Measurements from ENCODE around the gene FZD4. TPM values are rescaled to one million over a fixed set of nuclear protein-coding genes. Genes with fewer than 3 reads are reported as not detected.

FZD4 gene
- total and polyA plus RNA-seq, 2 donors (not counting 1 experiment from before 2014, with no cell fraction given), result 0.01 to 0.02 TPM

DNA sequence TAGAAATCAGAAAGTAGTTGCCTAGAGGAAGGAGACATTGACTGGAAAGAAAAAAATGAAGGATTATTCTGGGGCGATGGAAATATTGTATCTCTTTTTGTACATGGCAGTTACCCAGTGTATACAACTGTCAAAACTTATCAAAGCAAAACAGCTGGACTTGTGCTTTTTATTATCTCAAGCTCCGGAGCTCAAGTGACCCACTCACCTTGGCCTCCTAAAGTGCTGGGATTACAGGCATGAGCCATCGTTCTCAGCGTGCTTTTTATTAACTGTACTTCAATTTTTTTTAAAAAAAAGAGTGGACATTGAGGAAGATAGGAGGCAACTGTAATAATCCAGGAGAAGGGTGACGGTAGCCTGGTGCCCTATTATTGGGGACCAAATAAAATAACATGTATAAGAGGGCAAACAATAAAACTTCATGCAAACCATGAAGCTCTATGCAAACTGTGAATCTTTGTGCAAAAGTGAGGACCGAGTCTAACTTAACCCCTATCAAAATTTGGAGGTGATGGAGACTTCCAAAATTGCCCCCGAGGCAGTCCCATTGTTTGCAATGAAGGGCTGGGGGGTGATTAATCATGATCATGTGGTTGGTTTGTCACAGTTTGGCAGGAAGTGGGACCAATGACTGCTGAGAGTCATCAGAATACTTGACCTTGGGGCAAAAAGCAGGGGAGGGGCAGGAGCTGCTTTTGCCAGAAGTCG, 23.5 kb downstream of the FZD4 start:
- H3K9ac ChIP-seq (ENCODE audit: low read length), result no peak overlapping the region
- no peaks in the 10 kb centered on the region for H3K36me3 ChIP-seq (replicated peaks in 1 of 2; ENCODE audit: control extremely low read depth in 1 of 2, control insufficient read depth in 1 of 2, extremely low read depth in 1 of 2, insufficient read depth in 2 of 2, low read length in 1 of 2)
- 45% methylated on average over 3 of the region's 8 CpGs for WGBS (ENCODE audit: insufficient coverage)

DNA sequence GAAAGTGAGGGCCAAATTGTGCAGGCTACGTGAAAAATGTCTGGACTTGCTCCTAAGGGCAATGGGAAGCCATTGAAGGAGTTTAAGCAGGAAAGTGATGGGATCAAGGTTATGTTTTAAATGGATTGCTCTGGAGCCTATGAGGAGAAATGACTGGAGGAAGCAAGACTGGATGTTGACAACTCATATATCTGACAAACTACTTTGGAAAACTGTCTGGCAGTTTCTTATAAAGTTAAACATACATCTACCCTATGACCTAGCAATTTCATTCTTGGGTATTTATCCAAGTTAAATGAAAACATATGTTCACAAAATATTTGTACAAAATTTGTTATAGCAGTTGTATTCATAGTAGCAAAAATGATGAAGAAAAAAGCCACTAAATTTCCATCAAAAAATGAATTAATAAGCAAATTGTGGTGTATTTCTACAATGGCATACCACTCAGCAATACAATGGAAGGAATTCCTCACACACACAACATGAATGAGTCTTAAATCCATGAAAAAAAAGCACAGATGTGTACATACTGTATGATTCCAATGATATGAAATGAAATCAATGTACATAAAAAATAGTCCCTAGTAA, 24.1 kb downstream of the FZD4 start:
- Histone ChIP-seq H3K79me2 (ENCODE audit: control insufficient read depth, insufficient read depth, low read length) (no peaks in the 10 kb centered on the region), H3K9me3 (ENCODE audit: control extremely low read depth in 1 of 3, control insufficient read depth in 2 of 3, insufficient read depth in 1 of 3, low read length in 2 of 3) (no peaks in the 10 kb centered on the region), H3K4me1 (ENCODE audit: control insufficient read depth in 2 of 2, insufficient read depth in 2 of 2, low read length in 2 of 2) (no peaks in the 10 kb centered on the region), H4K20me1 (ENCODE audit: control insufficient read depth, insufficient read depth, low read length, poor library complexity, severe bottlenecking) (no peaks in the 10 kb centered on the region), H3K36me3 (replicated peaks in 1 of 2; ENCODE audit: control extremely low read depth in 1 of 2, control insufficient read depth in 1 of 2, extremely low read depth in 1 of 2, insufficient read depth in 2 of 2, low read length in 1 of 2) (no peaks in the 10 kb centered on the region), H3K4me3 (ENCODE audit: control extremely low read depth in 1 of 5, extremely low read depth in 1 of 5, insufficient read depth in 1 of 5, low read depth in 2 of 5, low read length in 4 of 5) (no peak overlapping the region), H3K27ac (ENCODE audit: low read length in 2 of 2) (no peak overlapping the region), H3K27me3 (replicated peaks in 1 of 4; ENCODE audit: control extremely low read depth in 1 of 4, control insufficient read depth in 3 of 4, insufficient read depth in 4 of 4, low read length in 3 of 4) (no peaks in the 10 kb centered on the region), H3K9ac (ENCODE audit: low read length) (no peak overlapping the region), H3K4me2 (replicated peaks; ENCODE audit: low read depth, low read length, poor library complexity, severe bottlenecking) (no peak overlapping the region), H2AFZ (ENCODE audit: insufficient read depth, low read depth, low read length, poor library complexity, severe bottlenecking) (no peak overlapping the region)
- ChIA-PET CTCF (interaction anchor here (0.6 to 0.7 kb wide), 2 partner anchors 61 to 474 kb away, joined by 3 to 4 read pairs; no protein-coding TSS in a partner anchor), POLR2A (no interaction called here)
- no peaks in the 10 kb centered on the region for H3K9me3 Mint-ChIP-seq (ENCODE audit: insufficient read depth)
- DNase-seq (no peak), ATAC-seq (ENCODE audit: low read depth) (no peak)
- intact Hi-C loops (cut with micrococcal nuclease), result no loop called here
- no peaks in the 10 kb centered on the region for H3K4me1 Mint-ChIP-seq
- no peak overlapping the region for H3K27ac Mint-ChIP-seq
- no peak for TF ChIP-seq EZH2 (IDR thresholded peaks at IDR 0.05; ENCODE audit: borderline replicate concordance, insufficient read depth, low read depth, low read length, poor library complexity, severe bottlenecking)
- TF ChIP-seq, protein P1, sequence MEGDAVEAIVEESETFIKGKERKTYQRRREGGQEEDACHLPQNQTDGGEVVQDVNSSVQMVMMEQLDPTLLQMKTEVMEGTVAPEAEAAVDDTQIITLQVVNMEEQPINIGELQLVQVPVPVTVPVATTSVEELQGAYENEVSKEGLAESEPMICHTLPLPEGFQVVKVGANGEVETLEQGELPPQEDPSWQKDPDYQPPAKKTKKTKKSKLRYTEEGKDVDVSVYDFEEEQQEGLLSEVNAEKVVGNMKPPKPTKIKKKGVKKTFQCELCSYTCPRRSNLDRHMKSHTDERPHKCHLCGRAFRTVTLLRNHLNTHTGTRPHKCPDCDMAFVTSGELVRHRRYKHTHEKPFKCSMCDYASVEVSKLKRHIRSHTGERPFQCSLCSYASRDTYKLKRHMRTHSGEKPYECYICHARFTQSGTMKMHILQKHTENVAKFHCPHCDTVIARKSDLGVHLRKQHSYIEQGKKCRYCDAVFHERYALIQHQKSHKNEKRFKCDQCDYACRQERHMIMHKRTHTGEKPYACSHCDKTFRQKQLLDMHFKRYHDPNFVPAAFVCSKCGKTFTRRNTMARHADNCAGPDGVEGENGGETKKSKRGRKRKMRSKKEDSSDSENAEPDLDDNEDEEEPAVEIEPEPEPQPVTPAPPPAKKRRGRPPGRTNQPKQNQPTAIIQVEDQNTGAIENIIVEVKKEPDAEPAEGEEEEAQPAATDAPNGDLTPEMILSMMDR (IDR thresholded peaks at IDR 0.05), result no peak
- no peaks in the 10 kb centered on the region for H3K27me3 Mint-ChIP-seq
- WGBS (ENCODE audit: insufficient coverage), result 100% methylated on average over 1 of the region's 1 CpG
- H3K4me3 Mint-ChIP-seq, result no peak overlapping the region

More for the DNA sequence above, 23.5 kb downstream of the FZD4 start:
- TF ChIP-seq EZH2 (IDR thresholded peaks at IDR 0.05; ENCODE audit: borderline replicate concordance, insufficient read depth, low read depth, low read length, poor library complexity, severe bottlenecking), result no peak
- Histone ChIP-seq H3K79me2 (ENCODE audit: control insufficient read depth, insufficient read depth, low read length) (no peaks in the 10 kb centered on the region), H3K9me3 (ENCODE audit: control extremely low read depth in 1 of 3, control insufficient read depth in 2 of 3, insufficient read depth in 1 of 3, low read length in 2 of 3) (no peaks in the 10 kb centered on the region), H3K4me2 (replicated peaks; ENCODE audit: low read depth, low read length, poor library complexity, severe bottlenecking) (no peak overlapping the region), H3K27ac (ENCODE audit: low read length in 2 of 2) (no peak overlapping the region), H3K4me1 (ENCODE audit: control insufficient read depth in 2 of 2, insufficient read depth in 2 of 2, low read length in 2 of 2) (no peaks in the 10 kb centered on the region), H2AFZ (ENCODE audit: insufficient read depth, low read depth, low read length, poor library complexity, severe bottlenecking) (no peak overlapping the region), H3K4me3 (ENCODE audit: control extremely low read depth in 1 of 5, extremely low read depth in 1 of 5, insufficient read depth in 1 of 5, low read depth in 2 of 5, low read length in 4 of 5) (no peak overlapping the region), H3K27me3 (replicated peaks in 1 of 4; ENCODE audit: control extremely low read depth in 1 of 4, control insufficient read depth in 3 of 4, insufficient read depth in 4 of 4, low read length in 3 of 4) (no peaks in the 10 kb centered on the region), H4K20me1 (ENCODE audit: control insufficient read depth, insufficient read depth, low read length, poor library complexity, severe bottlenecking) (no peaks in the 10 kb centered on the region)
- POLR2A ChIA-PET, result no interaction called here
- CTCF ChIA-PET, result interaction anchor here (0.6 to 1.3 kb wide), 3 partner anchors 61 to 492 kb away, joined by 3 to 5 read pairs (median 4); no protein-coding TSS in a partner anchor
- no peak for DNase-seq
- ATAC-seq (ENCODE audit: low read depth), result no peak
- Mint-ChIP-seq H3K4me1 (no peaks in the 10 kb centered on the region), H3K27ac (no peak overlapping the region), H3K4me3 (no peak overlapping the region), H3K9me3 (ENCODE audit: insufficient read depth) (no peaks in the 10 kb centered on the region), H3K27me3 (no peaks in the 10 kb centered on the region)
- intact Hi-C loops (cut with micrococcal nuclease), result no loop called here

All from B cell (primary cell).